Measurements from ENCODE around the gene GTF2F1. TPM values are rescaled to one million over a fixed set of nuclear protein-coding genes. Genes with fewer than 3 reads are reported as not detected.

Gene GTF2F1
- total and polyA plus RNA-seq, 9 of the 15 experiments (the other 6 are each of a cell fraction or from before 2014, with no cell fraction given), result 4.7 to 75.4 (median 68.4) TPM

DNA sequence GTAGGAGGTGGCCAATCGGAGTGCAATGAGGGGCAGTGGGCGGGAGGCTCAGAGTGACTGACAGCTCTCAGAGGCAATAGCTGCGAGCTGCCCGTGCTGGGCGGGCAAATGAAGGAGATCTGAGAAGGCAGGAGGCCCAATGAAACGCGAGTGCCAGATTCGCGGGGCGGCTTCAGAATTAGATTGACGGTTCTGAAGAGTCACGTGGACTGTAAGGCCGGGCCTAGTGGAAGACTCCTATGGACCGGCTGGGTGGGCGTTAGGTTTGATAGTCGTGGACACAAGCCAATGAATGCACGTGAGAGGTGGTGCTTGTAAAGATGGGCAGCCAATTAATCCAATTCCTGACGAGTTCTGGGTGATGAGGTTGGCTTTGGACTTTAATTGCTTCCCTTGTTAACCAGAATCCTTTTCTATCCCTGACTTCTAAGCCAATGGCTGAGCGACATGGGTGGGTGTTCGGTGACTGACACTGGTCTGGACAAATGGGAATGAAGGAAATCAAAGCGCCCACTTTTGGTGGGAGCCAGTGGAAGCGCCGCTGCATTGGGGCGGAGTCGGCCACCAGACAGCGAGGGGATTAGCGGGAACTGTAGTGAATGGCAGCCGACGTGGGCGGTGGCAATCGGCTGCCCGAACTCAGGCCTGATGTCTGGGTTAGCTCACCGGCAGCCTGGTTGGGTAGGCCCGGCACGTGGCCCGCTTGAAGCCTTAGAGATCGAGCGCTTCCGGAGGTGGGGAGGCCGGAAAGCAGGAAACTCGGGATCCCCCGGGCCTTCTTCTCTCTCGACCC lies 32.2 kb upstream of the GTF2F1 start (continued):
- TF ChIP-seq RNF2 (IDR thresholded peaks at IDR 0.05) (peak; percentile 93), ZEB2 (IDR thresholded peaks at IDR 0.05) (no peak), TCF7 (IDR thresholded peaks at IDR 0.05; ENCODE audit: borderline replicate concordance) (no peak), MCM5 (IDR thresholded peaks at IDR 0.05; ENCODE audit: low read depth) (no peak), ESRRA (IDR thresholded peaks at IDR 0.05; ENCODE audit: borderline replicate concordance, low read depth) (peak; percentile 22; the same call in 1 of the 2 replicates), ZNF23 (CRISPR knock-in tag; IDR thresholded peaks at IDR 0.05) (no peak), ZNF3 (CRISPR knock-in tag; IDR thresholded peaks at IDR 0.05) (no peak), ZNF699 (CRISPR knock-in tag; IDR thresholded peaks at IDR 0.05; ENCODE audit: insufficient replicate concordance) (no peak), ZNF507 (tag; conservative IDR thresholded peaks at IDR 0.05) (no peak), XRCC5 (IDR thresholded peaks at IDR 0.05; ENCODE audit: low read depth, low read length) (no peak; the same call in 1 of the 2 replicates), POLR2A (conservative IDR thresholded peaks at IDR 0.05) (peak; percentile 43; the same call in 1 of the 2 replicates), ZNF347 (CRISPR knock-in tag; IDR thresholded peaks at IDR 0.05; ENCODE audit: low read depth) (peak; percentile 72; the same call in 1 of the 2 replicates), CC2D1A (IDR thresholded peaks at IDR 0.05) (peak; percentile 67; the same call in 1 of the 2 replicates), ZNF184 (CRISPR knock-in tag; IDR thresholded peaks at IDR 0.05) (no peak), ZKSCAN8 (CRISPR knock-in tag; IDR thresholded peaks at IDR 0.05) (no peak)
- TF ChIP-seq, protein P1, sequence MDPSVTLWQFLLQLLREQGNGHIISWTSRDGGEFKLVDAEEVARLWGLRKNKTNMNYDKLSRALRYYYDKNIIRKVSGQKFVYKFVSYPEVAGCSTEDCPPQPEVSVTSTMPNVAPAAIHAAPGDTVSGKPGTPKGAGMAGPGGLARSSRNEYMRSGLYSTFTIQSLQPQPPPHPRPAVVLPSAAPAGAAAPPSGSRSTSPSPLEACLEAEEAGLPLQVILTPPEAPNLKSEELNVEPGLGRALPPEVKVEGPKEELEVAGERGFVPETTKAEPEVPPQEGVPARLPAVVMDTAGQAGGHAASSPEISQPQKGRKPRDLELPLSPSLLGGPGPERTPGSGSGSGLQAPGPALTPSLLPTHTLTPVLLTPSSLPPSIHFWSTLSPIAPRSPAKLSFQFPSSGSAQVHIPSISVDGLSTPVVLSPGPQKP (CRISPR knock-in tag; IDR thresholded peaks at IDR 0.05), result no peak
- TF ChIP-seq, protein P2, sequence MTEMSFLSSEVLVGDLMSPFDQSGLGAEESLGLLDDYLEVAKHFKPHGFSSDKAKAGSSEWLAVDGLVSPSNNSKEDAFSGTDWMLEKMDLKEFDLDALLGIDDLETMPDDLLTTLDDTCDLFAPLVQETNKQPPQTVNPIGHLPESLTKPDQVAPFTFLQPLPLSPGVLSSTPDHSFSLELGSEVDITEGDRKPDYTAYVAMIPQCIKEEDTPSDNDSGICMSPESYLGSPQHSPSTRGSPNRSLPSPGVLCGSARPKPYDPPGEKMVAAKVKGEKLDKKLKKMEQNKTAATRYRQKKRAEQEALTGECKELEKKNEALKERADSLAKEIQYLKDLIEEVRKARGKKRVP (CRISPR knock-in tag; IDR thresholded peaks at IDR 0.05), result 0 out of 2 replicates have a peak, but pooled peaks have one; percentile 37
- TF ChIP-seq, protein P3, sequence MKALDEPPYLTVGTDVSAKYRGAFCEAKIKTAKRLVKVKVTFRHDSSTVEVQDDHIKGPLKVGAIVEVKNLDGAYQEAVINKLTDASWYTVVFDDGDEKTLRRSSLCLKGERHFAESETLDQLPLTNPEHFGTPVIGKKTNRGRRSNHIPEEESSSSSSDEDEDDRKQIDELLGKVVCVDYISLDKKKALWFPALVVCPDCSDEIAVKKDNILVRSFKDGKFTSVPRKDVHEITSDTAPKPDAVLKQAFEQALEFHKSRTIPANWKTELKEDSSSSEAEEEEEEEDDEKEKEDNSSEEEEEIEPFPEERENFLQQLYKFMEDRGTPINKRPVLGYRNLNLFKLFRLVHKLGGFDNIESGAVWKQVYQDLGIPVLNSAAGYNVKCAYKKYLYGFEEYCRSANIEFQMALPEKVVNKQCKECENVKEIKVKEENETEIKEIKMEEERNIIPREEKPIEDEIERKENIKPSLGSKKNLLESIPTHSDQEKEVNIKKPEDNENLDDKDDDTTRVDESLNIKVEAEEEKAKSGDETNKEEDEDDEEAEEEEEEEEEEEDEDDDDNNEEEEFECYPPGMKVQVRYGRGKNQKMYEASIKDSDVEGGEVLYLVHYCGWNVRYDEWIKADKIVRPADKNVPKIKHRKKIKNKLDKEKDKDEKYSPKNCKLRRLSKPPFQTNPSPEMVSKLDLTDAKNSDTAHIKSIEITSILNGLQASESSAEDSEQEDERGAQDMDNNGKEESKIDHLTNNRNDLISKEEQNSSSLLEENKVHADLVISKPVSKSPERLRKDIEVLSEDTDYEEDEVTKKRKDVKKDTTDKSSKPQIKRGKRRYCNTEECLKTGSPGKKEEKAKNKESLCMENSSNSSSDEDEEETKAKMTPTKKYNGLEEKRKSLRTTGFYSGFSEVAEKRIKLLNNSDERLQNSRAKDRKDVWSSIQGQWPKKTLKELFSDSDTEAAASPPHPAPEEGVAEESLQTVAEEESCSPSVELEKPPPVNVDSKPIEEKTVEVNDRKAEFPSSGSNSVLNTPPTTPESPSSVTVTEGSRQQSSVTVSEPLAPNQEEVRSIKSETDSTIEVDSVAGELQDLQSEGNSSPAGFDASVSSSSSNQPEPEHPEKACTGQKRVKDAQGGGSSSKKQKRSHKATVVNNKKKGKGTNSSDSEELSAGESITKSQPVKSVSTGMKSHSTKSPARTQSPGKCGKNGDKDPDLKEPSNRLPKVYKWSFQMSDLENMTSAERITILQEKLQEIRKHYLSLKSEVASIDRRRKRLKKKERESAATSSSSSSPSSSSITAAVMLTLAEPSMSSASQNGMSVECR (CRISPR knock-in tag; IDR thresholded peaks at IDR 0.05), result peak; percentile 35; the same call in 1 of the 2 replicates
- TF ChIP-seq, protein P4, sequence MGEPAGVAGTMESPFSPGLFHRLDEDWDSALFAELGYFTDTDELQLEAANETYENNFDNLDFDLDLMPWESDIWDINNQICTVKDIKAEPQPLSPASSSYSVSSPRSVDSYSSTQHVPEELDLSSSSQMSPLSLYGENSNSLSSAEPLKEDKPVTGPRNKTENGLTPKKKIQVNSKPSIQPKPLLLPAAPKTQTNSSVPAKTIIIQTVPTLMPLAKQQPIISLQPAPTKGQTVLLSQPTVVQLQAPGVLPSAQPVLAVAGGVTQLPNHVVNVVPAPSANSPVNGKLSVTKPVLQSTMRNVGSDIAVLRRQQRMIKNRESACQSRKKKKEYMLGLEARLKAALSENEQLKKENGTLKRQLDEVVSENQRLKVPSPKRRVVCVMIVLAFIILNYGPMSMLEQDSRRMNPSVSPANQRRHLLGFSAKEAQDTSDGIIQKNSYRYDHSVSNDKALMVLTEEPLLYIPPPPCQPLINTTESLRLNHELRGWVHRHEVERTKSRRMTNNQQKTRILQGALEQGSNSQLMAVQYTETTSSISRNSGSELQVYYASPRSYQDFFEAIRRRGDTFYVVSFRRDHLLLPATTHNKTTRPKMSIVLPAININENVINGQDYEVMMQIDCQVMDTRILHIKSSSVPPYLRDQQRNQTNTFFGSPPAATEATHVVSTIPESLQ (CRISPR knock-in tag; IDR thresholded peaks at IDR 0.05), result peak; percentile 99

Data from K562 (cell line).